Inflammatory macrophage treated with lipopolysaccharide for 4 hours (primary cell): Measurements from ENCODE around the gene MYO3B.

Source experiments
- DNase-seq: peaks from one replicate; pipeline ENCODE4 v3.0.0-alpha.2; 2020

Gene MYO3B

DNA sequence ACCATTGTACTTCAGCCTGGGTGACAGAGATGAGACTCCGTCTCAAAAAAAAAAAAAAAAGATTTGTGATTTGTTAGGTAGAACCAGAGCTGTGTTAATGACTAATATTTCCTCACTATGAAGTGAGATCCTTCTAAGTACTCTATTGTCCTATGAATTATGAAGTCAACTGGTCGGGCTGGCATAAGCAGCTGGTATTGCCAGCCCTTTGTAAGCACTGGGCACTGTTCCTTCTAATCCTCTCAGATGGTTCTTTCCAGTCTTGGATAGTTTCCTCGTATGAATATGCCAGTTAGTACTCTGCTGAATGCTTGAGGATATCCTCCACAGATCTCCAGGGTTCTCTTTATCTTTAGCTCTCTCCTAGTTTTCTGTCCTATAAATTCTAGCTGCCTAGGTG lies 314.1 kb downstream of the MYO3B start:
- no peak for DNase-seq

DNA sequence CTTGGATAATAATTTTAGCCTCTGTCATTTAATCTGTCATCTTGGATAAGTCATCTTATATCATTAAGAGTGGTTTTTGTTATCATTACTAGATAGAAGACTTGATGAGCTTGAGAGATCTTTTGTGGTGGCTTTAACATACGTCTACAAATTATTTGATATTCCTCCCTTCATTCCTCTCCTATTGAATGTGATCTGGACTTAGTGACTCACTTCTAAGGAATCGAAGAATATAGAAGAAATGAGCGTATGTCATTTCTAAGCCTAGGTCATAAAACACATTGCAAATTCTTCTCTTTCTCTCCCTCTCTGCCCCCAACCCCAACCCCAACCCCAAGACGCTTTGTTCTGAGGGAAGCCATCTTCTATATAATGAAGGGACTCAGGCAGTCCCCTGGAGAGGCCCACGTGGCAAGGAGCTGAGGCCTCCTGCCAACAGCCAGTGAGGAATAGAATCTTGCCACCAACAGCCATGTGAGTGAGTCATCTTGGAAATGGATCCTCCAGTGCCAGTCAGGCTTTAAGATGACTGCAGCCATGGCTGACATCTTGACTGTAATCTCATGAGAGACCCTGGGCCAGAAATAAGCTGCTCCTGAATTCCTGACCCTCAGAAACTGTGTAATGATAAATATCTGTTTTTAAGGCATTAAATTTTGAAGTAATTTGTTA lies 315.6 kb downstream of the MYO3B start:
- DNase-seq: no peak

DNA sequence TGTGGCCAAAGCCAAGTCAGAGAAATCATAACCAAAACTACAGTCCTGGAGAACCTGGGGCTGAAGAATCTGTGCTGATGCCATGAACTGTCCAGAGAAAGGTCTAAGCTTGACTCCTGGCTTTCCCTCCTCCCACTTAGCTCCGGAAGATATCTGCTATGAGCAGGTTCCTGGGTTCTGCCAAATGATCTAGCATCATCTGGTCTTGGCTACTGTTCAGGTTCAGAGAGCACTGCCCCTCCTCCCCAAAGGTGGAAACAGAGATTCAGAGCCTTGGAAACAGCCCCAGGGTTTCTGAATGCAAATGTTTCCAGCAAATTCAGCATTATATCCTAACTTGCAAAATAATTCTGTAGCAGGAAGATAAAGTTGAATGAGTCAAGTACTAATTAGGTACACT lies 317.9 kb downstream of the MYO3B start:
- DNase-seq: no peak

DNA sequence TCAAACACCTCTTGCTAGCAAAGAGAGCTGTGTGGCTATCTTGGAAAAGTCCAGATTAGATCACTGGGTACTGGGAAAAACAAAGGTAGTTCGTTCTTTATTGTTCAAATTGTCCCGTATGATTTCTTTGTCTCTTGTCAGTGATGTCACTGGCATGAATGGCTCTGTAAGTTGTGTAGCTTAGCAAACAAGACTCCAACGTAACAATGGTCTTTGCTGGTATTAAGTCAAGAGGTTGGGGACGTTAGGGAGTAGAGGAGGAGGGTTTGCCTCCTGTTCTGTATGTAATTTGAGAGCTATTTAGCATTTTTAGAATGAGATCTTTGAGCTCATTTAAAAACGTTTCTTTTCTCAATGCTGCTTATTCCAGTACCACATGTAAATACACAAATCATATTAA lies 320.7 kb downstream of the MYO3B start:
- no peak for DNase-seq

DNA sequence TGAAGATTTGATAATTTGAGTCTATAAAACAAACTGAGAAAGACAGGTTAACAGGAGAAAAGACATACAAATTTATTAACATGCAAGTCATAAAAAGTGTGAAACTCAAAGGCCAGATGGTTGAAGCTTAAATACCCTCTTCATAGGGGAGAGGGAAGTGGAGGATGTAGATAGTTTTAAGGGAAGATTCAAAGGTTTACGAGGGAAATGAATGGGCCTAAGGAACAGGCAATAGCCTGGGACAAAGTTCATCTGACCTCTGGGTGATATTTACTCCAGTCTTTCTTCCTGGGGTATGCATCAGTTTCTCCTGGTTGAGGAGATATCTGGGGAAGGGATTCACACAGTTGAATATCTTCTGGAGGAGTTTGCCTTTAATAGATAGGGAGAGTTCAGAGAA lies 322.2 kb downstream of the MYO3B start:
- DNase-seq: no peak

- no peak for DNase-seq
Observed at GRCh38 chr2:170500770-170501169, 322.8 kb downstream of the MYO3B start.

- no peak for DNase-seq
Observed at GRCh38 chr2:170501421-170502043, 323.6 kb downstream of the MYO3B start.

DNA sequence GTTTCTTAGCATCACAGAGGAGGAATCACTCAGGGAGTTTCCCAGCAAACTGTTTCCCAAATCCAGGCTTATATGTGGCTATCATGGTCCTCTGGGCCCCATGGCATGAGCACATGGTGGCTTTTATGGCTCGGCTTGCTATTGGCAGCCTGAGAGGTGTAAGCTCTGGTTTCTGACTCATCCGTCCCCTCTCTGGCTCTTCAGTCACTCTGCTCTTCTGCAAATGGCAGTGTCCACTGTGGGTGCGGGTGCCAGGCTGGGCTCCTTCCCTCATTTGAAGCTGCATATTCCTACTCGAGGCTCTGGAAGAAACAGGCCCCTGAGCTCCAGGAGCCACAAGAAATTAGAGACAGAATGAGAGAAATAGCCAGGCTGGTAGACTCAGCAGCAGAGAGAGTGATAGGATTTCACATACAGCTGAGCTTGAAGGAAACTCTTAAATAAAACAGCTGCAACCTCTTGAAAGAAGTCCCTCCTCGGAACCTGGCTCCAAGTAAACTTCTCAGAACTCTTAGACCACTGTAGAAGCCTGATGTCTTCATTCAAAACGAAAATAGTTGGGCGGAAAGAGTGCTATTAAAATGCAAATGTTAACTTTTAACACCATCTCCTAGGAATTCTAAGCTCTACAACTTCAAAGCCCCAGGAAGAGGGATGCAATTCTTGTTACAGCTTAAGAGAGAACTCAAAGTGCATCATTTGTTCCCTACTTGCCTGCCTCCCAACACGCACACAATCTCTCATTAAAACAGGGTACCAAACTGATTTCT lies 324.6 kb downstream of the MYO3B start:
- DNase-seq: no peak

DNA sequence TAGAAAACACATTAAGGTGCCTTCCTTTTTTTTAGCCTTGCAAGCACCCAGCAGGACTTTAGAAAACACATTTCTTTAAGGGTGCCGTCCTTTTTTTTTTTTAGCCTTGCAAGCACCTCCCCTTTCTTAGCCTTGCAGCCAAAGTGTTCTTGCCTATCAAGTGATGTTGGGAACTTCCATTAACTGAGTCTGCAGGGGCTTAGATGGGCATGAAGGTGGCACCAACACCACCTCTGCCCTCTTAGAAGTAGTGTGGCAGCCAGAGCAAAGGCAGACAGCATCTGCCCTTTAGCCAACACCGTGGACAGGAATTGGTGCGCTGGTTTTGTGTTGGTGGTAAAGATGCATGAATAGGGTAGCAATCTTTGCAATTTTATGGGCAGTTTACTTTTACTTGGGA lies 325.6 kb downstream of the MYO3B start:
- DNase-seq: no peak

GRCh38 chr2:170503971-170504809 lies 326.2 kb downstream of the MYO3B start:
- DNase-seq: no peak

GRCh38 chr2:170504810-170505145 lies 326.8 kb downstream of the MYO3B start:
- no peak for DNase-seq

DNA sequence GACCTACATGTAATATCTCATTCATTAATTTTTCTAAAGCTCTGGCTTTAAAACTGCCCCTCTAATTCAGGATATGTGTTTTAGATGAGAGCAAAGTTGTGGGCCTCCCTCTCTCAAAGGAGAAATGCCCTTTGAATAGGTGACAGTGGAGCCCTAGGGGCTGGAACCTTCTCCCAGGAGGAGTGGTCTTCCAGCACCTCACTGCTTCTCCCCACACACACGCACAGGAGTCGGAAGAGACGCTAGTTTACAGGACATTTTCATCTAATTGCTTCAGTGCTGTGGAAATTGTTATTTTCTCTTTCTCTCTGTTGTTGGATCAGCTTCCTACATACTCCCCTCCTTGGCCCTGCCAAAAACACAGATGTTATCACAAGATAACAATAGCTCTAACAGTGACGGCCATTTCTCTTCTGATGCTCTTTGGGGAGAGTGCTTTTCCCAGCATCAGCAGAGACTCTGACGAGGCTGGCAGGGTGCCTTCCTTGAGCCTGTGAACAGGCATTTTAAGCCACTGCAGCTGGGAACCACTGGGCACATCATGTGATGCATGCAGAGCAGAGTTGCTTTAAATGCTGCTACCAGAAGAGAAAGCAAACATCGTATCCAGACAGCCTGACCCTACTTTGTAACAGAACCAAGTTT lies 327.8 kb downstream of the MYO3B start:
- DNase-seq: no peak

GRCh38 chr2:170509452-170510193 lies 331.7 kb downstream of the MYO3B start:
- no peak for DNase-seq

- no peak for DNase-seq
Observed at GRCh38 chr2:170512266-170512665, 334.3 kb downstream of the MYO3B start.

- DNase-seq: no peak
Observed at GRCh38 chr2:170514140-170514539, 336.2 kb downstream of the MYO3B start.

GRCh38 chr2:170517538-170517937 lies 339.6 kb downstream of the MYO3B start:
- DNase-seq: no peak

- no peak for DNase-seq
Observed at GRCh38 chr2:170518911-170519310, 341.0 kb downstream of the MYO3B start.

DNA sequence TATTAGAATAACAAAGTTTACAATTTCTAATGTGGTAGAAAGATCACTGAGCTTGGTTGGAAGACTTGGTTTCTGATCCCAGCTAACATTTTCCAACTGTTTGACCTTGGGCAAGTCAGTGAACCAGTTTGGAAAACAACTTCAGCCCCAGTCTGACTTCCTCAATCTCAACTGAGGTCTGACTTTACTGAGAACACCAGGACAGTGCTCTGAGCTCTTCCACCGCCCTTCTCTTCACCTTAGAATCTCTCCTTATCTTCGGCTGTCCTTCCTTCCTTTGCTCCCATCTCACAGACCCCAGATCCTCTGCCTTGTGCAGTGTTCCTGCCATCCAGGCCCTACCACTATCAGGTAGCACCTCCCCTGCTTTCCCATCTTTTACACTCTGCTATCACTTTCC lies 343.4 kb downstream of the MYO3B start:
- DNase-seq: no peak

GRCh38 chr2:170523506-170523905 lies 345.6 kb downstream of the MYO3B start:
- no peak for DNase-seq

DNA sequence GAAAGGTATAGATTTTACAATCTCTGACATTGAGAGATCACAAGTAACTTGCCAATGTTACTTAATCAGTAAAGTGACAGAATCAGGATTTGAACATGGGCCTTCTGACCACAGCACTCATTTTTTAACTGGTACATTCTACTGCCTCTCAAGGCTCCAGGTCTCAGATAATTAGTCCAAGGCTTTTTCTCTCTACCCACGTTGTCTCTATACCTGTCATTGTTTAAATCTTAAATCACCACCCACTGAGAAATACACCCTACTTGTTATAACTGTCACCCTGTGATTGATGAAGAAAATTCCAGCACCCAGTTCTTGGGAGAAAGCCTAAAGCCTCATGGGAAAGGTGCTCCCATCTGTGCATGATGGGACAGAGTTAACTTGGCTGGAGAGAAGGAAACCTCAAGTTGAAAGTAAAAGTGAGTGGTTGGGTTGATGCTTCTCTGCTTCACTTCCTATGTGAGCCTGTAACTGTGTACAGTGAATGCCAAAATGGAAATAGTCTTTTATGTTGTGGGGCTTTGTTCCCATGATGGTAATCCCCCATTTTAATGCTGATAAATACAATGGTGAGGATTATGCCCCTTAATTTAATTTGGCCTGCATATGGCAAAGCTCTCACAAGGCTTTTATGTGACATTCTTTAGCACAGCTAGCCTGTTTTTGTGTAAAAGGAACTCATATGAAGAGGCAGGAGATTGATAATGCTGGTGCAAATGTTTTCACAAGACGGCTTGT lies 347.1 kb downstream of the MYO3B start:
- no peak for DNase-seq

- DNase-seq: no peak
Observed at GRCh38 chr2:170525566-170525900, 347.6 kb downstream of the MYO3B start.
